ENCODE results near the gene RPL29.

DNA sequence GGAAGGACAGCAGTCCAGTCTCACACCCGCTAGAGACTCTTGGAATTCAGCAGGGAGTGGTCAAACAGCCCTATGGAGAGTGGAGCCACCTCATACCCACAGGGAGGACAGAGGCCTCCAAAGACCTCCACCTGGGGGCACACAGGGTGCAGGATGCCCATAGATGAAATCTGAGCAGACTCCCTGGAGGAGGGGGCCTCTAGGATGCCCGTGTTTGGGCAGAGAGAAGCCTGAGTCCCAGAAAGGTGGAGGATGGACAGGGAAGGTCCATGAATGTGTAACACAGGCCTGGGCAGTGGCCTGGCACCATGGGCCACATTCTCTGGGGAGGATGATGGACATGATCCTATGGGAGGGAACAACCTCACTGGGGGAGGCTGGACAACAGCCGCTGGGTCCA is 39.0 kb upstream of the RPL29 start:
- TF ChIP-seq SUZ12 (IDR thresholded peaks at IDR 0.05; ENCODE audit: extremely low read depth, insufficient read depth, insufficient read length), result no peak
- TF ChIP-seq YY1 (IDR thresholded peaks at IDR 0.05; ENCODE audit: insufficient read depth, insufficient read length), result no peak

Measured in NT2/D1 (cell line).